ENCODE data around the gene RUNX1. TPM values are rescaled to one million over a fixed set of nuclear protein-coding genes. Genes with fewer than 3 reads are reported as not detected.

Gene RUNX1
- total RNA-seq, 4 donors from 2014 or later, result 16.2 to 34.6 (median 26.4) TPM

DNA sequence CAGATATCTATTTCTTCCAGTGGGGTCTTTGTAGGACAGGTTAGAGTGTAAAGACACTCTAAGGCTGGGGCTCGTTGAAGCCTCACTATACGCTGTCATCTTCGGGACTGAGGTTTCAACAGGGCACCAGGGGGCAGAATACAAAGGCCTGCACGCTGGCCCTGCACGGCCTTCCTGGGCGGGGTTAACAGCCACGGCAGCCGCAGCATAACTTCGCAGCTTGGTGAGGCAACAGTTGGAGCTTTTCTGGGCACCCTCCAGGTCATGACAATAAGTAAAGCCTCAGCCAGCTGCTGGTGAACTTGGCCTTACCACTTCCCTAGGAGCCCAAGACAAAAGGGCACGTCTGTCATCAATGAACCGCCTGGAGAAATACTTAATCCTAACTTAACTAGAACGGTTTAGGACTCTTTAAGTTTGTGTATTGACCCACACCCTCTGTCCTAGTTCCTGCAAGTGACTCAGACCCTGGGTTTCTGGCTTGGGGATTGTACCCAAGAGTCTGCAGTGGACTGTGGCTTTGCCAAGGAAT is 2.3 kb upstream of the RUNX1 start:
- TF ChIP-seq, protein P1, sequence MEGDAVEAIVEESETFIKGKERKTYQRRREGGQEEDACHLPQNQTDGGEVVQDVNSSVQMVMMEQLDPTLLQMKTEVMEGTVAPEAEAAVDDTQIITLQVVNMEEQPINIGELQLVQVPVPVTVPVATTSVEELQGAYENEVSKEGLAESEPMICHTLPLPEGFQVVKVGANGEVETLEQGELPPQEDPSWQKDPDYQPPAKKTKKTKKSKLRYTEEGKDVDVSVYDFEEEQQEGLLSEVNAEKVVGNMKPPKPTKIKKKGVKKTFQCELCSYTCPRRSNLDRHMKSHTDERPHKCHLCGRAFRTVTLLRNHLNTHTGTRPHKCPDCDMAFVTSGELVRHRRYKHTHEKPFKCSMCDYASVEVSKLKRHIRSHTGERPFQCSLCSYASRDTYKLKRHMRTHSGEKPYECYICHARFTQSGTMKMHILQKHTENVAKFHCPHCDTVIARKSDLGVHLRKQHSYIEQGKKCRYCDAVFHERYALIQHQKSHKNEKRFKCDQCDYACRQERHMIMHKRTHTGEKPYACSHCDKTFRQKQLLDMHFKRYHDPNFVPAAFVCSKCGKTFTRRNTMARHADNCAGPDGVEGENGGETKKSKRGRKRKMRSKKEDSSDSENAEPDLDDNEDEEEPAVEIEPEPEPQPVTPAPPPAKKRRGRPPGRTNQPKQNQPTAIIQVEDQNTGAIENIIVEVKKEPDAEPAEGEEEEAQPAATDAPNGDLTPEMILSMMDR (IDR thresholded peaks at IDR 0.05; ENCODE audit: low read depth), result no peak

DNA sequence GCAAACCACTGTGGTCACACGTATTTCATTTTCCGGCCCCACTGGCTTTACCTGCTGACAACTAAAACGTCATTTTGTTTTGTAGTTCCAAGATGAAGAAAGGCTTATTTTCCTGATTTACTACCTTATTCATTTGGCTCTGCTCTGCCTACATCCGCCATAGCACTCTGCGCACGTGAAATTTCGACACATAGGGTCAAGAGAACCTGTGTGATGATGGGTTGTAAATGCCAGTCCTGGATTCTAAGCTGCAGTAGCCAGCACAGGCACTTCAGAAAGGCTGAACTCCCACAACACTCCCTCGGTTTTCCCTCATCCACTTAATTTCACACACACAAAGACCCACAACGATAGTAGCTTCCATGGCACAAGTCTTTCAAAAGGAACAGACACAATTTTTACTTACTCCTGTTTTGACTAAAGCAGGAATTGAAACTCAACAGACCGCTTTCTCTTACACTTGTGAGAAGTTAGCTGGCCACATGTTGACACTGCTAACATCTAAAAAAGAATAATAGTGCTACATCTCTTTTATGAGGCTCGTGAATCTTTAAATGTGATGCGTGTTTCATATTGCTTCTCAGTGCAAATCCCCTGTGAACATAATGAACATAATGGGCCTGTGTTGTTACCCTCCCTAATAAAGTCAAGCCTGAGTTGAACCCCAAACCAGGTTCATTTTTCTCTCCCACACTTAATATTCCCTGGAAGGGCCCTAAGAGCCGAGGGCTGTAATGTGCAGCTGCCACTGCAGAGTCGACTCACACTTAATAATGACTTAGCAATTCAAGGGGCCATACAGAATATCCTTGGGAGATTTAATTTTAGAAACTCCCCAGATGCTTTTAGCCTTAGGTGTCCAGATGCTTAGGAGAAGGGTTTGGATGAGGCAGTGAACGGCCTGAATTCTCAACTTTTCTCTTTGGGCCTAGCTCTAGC is 1.5 kb upstream of the RUNX1 start:
- TF ChIP-seq, protein P1 (IDR thresholded peaks at IDR 0.05; ENCODE audit: low read depth), result no peak

DNA sequence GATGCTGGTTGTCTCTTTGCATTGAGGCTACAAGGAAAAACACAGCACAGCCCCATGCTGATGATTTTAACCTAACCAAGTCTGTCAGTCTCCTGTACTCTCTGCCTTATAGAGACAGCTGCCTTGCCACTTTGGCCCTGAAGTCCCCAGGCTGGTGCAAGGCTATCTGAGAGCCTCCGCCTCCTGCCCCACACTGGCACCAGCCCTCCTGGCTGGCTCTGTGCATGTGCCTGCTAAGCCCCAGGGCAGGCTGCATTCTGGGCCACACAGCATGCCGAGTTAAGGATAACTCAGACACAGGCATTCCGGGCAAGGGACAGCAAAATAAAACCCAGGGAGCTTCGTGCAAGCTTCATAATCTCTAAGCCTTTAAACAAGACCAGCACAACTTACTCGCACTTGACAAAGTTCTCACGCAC is 910 bp downstream of the RUNX1 start:
- TF ChIP-seq, protein P1 (IDR thresholded peaks at IDR 0.05; ENCODE audit: low read depth), result no peak

DNA sequence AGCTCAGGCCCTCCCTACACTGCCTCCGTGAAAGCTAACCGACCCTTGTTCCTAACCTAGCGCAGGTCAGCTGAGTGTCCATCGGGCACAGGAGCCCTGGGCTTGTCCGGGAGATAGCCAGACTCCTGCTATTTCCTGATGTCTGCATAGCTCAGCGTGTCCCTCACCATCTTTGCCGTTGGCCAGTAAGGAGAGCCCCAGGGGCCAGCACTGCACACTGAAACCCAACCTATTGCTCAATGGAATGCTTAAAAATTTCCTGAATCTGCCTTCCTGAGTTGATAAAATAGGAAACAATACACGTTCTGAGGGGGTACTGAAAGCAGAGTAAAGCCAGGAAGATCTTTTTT is 2.2 kb downstream of the RUNX1 start:
- TF ChIP-seq, protein P1 (IDR thresholded peaks at IDR 0.05; ENCODE audit: low read depth), result no peak

DNA sequence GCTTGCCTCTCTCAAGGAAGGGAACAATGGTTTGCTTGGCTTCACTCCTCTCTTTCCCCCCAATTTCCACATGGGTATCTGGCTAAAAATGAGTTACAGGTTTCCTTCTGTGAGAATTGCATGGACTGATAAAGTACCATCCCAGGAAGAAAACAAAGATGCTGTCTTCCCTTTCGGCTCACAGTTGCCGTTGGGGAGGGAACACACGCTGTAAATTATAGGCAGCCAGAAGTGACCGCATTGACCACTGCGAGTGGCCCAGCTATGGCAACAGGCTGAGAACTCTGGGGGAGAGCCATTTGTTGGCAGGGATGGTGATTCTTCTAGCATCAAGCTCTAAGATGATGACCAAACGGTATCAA is 2.9 kb downstream of the RUNX1 start:
- TF ChIP-seq, protein P1 (IDR thresholded peaks at IDR 0.05; ENCODE audit: low read depth), result no peak

DNA sequence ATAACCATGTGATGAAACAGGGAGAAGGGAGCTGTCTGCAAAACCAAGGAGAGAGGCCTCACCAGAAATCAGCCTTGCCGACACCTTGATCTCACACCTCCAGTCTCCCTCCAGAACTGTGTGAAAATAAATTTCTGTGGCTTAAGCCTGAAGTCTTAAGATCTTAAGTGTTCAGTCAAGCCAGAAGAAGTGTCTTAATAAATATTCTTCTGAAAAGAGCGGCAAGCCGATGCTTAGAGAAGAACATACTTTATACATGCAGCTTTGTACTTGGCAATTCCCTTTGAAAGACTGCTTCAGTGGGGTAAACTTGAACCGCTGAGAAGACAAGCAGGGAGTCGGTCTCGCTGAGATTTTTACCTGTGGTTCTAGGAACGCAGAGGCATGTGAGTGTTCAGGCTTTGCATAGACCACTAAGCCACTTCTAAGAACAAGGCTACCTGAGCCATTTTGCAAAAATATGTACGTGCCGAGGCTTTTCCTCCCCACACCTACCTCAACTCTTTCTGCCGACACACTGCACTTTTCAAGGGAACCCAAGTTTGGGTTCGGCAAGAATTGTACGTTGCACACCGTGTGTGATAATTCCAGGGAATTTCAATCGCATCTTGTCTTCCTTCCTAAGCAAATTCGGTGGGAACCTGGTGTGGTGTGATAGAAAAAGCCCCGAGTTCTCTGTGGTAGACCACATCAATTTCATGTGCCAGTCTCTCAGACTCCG is 3.4 kb downstream of the RUNX1 start:
- TF ChIP-seq, protein P1 (IDR thresholded peaks at IDR 0.05; ENCODE audit: low read depth), result no peak

Measured in subcutaneous adipose tissue (tissue), 4 donors.